Transverse colon (tissue), 3 donors: ENCODE data around the gene NDUFS7.

Source experiments
- POLR2A ChIP-seq: fragments of 450-650 bp; IDR thresholded peaks from one replicate; pipeline ENCODE4 v1.6.1; 2016; ENCODE audit warnings: antibody characterized with exemption, mild to moderate bottlenecking, moderate library complexity
- TF ChIP-seq, protein P1 (sequence below), 5 experiments: fragments of 200-600 bp in 3 of 5; fragments of 450-650 bp in 2 of 5; sonication (generic) in 3 of 5; IDR thresholded peaks; 1 replicate in 2 of 5; 2 replicates in 3 of 5; pipeline ENCODE4 v1.5.1; 2016 to 2017; ENCODE audit warnings: antibody characterized with exemption in 5 of 5, inconsistent platforms in 3 of 5, mild to moderate bottlenecking in 2 of 5, moderate library complexity in 1 of 5

DNA sequence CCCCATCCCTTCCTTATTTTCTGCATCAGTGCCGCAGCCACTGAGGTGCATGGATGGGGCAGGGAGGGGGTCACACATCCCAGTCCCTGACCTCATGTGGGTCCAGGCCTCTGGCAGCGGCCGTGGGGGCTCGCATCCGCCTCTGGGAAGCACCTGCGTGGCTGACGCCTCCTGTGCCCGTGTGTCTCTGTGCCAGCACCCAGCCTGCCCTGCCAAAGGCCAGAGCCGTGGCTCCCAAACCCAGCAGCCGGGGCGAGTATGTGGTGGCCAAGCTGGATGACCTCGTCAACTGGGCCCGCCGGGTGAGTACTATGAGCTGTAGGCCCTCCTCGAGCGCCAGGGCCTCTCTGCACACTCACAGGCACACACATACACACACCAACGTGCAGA, 4.9 kb downstream of the NDUFS7 start:
- TF ChIP-seq, protein P1, sequence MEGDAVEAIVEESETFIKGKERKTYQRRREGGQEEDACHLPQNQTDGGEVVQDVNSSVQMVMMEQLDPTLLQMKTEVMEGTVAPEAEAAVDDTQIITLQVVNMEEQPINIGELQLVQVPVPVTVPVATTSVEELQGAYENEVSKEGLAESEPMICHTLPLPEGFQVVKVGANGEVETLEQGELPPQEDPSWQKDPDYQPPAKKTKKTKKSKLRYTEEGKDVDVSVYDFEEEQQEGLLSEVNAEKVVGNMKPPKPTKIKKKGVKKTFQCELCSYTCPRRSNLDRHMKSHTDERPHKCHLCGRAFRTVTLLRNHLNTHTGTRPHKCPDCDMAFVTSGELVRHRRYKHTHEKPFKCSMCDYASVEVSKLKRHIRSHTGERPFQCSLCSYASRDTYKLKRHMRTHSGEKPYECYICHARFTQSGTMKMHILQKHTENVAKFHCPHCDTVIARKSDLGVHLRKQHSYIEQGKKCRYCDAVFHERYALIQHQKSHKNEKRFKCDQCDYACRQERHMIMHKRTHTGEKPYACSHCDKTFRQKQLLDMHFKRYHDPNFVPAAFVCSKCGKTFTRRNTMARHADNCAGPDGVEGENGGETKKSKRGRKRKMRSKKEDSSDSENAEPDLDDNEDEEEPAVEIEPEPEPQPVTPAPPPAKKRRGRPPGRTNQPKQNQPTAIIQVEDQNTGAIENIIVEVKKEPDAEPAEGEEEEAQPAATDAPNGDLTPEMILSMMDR (IDR thresholded peaks at IDR 0.05) = no peak
- no peak for TF ChIP-seq POLR2A
